HepG2 (cell line): ENCODE results near the gene EMC8. TPM values are rescaled to one million over a fixed set of nuclear protein-coding genes. Genes with fewer than 3 reads are reported as not detected.

ENCODE experiments used
- AGO2 ChIP-seq: fragments of 200-400 bp; formaldehyde crosslinking; optimal IDR thresholded peaks from 2 replicates; pipeline ENCODE3; 2017; ENCODE audit warnings: mild to moderate bottlenecking, low read depth, low read length, moderate library complexity
- CC2D1A ChIP-seq: sonication (generic); formaldehyde crosslinking; IDR thresholded peaks from 2 replicates; pipeline ENCODE4 v1.8.1; 2023; ENCODE audit warnings: mild to moderate bottlenecking, missing genetic modification reagents
- DR1 ChIP-seq: sonication (generic); formaldehyde crosslinking; IDR thresholded peaks from 2 replicates; pipeline ENCODE4 v1.8.0; 2021; ENCODE audit warnings: mild to moderate bottlenecking, missing genetic modification reagents, inconsistent platforms
- FUBP1 ChIP-seq: sonication (generic); formaldehyde crosslinking; IDR thresholded peaks from 2 replicates; pipeline ENCODE4 v1.5.1; 2020; ENCODE audit warnings: missing genetic modification reagents, mild to moderate bottlenecking, borderline replicate concordance
- GLI4 ChIP-seq: sonication (generic); formaldehyde crosslinking; IDR thresholded peaks from 2 replicates; pipeline ENCODE4 v1.5.1; 2020; ENCODE audit warnings: missing genetic modification reagents, mild to moderate bottlenecking, moderate library complexity, borderline replicate concordance
- HBP1 ChIP-seq: IDR thresholded peaks from 2 replicates; pipeline ENCODE4 v1.6.1; 2016; ENCODE audit warnings: low read depth, control low read depth
- KAT7 ChIP-seq: IDR thresholded peaks from 2 replicates; pipeline ENCODE4 v1.6.1; 2018; ENCODE audit warnings: borderline replicate concordance, missing compliant biosample characterization
- KLF11 ChIP-seq: IDR thresholded peaks from 2 replicates; pipeline ENCODE4 v1.6.1; 2016; ENCODE audit warnings: missing compliant biosample characterization
- MBD4 ChIP-seq: IDR thresholded peaks from 2 replicates; pipeline ENCODE4 v1.6.1; 2012; ENCODE audit warnings: low read length, inconsistent platforms, borderline replicate concordance
- NFYB ChIP-seq: sonication (generic); formaldehyde crosslinking; IDR thresholded peaks from 2 replicates; pipeline ENCODE4 v1.4.0; 2020; ENCODE audit warnings: missing genetic modification reagents
- NR1H2 ChIP-seq: sonication (generic); formaldehyde crosslinking; IDR thresholded peaks from 2 replicates; pipeline ENCODE4 v1.8.1; 2022; ENCODE audit warnings: low read depth, missing genetic modification reagents, borderline replicate concordance
- PAX8 ChIP-seq: sonication (generic); formaldehyde crosslinking; IDR thresholded peaks from 2 replicates; pipeline ENCODE4 v1.8.0; 2022; ENCODE audit warnings: mild to moderate bottlenecking, missing genetic modification reagents, borderline replicate concordance
- RXRA ChIP-seq: sonication (generic); formaldehyde crosslinking; IDR thresholded peaks from 2 replicates; pipeline ENCODE4 v1.5.1; 2020; ENCODE audit warnings: missing genetic modification reagents
- TBP ChIP-seq: sonication (generic); formaldehyde crosslinking; IDR thresholded peaks from 2 replicates; pipeline ENCODE4 v1.5.0; 2020; ENCODE audit warnings: missing genetic modification reagents
- TP53 ChIP-seq: sonication (generic); formaldehyde crosslinking; conservative IDR thresholded peaks from 2 replicates; pipeline ENCODE4 v1.4.0; 2020; ENCODE audit warnings: missing genetic modification reagents
- ZNF230 ChIP-seq: sonication (generic); formaldehyde crosslinking; IDR thresholded peaks from 2 replicates; pipeline ENCODE4 v1.4.0; 2020; ENCODE audit warnings: mild to moderate bottlenecking, missing genetic modification reagents
- ZNF256 ChIP-seq: sonication (generic); formaldehyde crosslinking; conservative IDR thresholded peaks from 2 replicates; pipeline ENCODE4 v1.4.0; 2020; ENCODE audit warnings: missing genetic modification reagents
- ZNF34 ChIP-seq: sonication (generic); formaldehyde crosslinking; IDR thresholded peaks from 2 replicates; pipeline ENCODE4 v1.4.0; 2020; ENCODE audit warnings: mild to moderate bottlenecking, missing genetic modification reagents, borderline replicate concordance
- ZNF549 ChIP-seq: sonication (generic); formaldehyde crosslinking; IDR thresholded peaks from 2 replicates; pipeline ENCODE4 v1.5.0; 2020; ENCODE audit warnings: missing genetic modification reagents
- ZNF569 ChIP-seq: sonication (generic); formaldehyde crosslinking; IDR thresholded peaks from 2 replicates; pipeline ENCODE4 v1.5.0; 2020; ENCODE audit warnings: mild to moderate bottlenecking, missing genetic modification reagents, moderate library complexity, borderline replicate concordance
- ZNF570 ChIP-seq: sonication (generic); formaldehyde crosslinking; IDR thresholded peaks from 2 replicates; pipeline ENCODE4 v1.4.0; 2020; ENCODE audit warnings: mild to moderate bottlenecking, missing genetic modification reagents, borderline replicate concordance
- ZNF709 ChIP-seq: sonication (generic); formaldehyde crosslinking; IDR thresholded peaks from 2 replicates; pipeline ENCODE4 v1.5.0; 2020; ENCODE audit warnings: mild to moderate bottlenecking, missing genetic modification reagents
- ZNF777 ChIP-seq: sonication (generic); formaldehyde crosslinking; IDR thresholded peaks from 2 replicates; pipeline ENCODE4 v1.4.0; 2020; ENCODE audit warnings: missing genetic modification reagents
- ZNF780A ChIP-seq: sonication (generic); formaldehyde crosslinking; IDR thresholded peaks from 2 replicates; pipeline ENCODE4 v1.8.0; 2022; ENCODE audit warnings: mild to moderate bottlenecking, missing genetic modification reagents, moderate library complexity
- polyA plus RNA-seq, 8 experiments: library from polyadenylated mRNA; depleted of rRNA in 3 of 8; stranded (reverse) in 7 of 8; unstranded in 1 of 8; fragments of >200 nt; fragmentation: Illumina TruSeq in 4 of 8; extraction: Trizol in 4 of 8; gene quantifications; 2 replicates each; pipeline versions ENCODE4 v1.2.1 to v1.2.3, GENCODE V29; 2011 to 2016; ENCODE audit warnings: low read depth in 4 of 8, missing spikeins in 1 of 8, mixed read lengths in 1 of 8; ENCODE audit not compliant: insufficient read depth in 1 of 8
- total RNA-seq, 5 experiments: library from RNA; depleted of rRNA; stranded (reverse); fragments of >200 nt; fragmentation: Illumina TruSeq; extraction: Trizol; gene quantifications; 2 replicates each; pipeline ENCODE4 v1.2.3, GENCODE V29; 2016; ENCODE audit warnings: low read depth in 1 of 5
- TF ChIP-seq, protein P1 (sequence below): IDR thresholded peaks from 2 replicates; pipeline ENCODE4 v1.4.0; 2020; ENCODE audit warnings: mild to moderate bottlenecking, missing genetic modification reagents

EMC8 gene
- total and polyA plus RNA-seq, 2 of the 13 experiments (the other 11 are each of a cell fraction or from before 2014, with no cell fraction given) = 55.0 to 76.0 TPM

DNA sequence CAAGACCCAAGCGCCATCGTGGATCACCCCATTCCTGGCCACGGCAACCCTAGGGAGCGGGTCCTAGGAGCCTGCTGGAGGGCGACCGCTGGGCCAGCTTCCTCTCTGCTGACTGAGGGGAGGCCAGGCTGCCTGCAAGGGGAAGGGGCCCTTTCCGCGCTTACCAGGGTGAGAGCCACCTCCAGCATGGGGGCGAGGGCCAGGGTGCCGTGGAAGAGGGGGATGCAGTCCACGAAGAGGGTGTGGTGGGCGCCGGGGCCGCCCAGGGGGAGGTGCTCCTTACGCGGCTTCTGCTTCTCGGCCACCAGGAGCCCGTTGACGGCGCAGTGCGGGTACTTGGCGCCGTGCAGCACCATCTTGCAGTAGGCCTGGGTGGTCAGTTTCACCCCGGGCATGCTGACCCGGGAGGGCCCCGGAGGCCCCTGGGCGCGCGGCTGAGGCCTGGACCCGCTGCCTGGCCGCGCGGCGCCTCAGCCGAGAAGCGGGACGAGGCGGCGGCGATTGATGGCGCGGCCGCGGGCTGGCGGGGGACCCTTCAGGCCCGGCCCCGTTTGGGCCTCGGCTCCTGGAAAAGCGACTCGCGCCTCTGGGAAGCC lies 345 bp downstream of the EMC8 start (continued):
- TF ChIP-seq FUBP1 (CRISPR knock-in tag) (no peak), PAX8 (CRISPR knock-in tag) (peak; percentile 91; the same call in 1 of the 2 replicates), TP53 (CRISPR knock-in tag) (no peak), MBD4 (no peak), NFYB (CRISPR knock-in tag) (no peak), ZNF780A (CRISPR knock-in tag) (no peak), TBP (CRISPR knock-in tag) (no peak), NR1H2 (CRISPR knock-in tag) (0 out of 2 replicates have a peak, but pooled peaks have one; percentile 11), KAT7 (CRISPR knock-in tag) (no peak), ZNF34 (0 out of 2 replicates have a peak, but pooled peaks have one; percentile 87), ZNF709 (no peak), KLF11 (CRISPR knock-in tag) (no peak), GLI4 (CRISPR knock-in tag) (no peak), AGO2 (peak; percentile 77), HBP1 (no peak), DR1 (CRISPR knock-in tag) (no peak), ZNF570 (CRISPR knock-in tag) (no peak), ZNF256 (CRISPR knock-in tag) (no peak; the same call in 1 of the 2 replicates), ZNF549 (CRISPR knock-in tag) (0 out of 2 replicates have a peak, but pooled peaks have one; percentile 23), ZNF230 (no peak), CC2D1A (CRISPR knock-in tag) (no peak), ZNF777 (CRISPR knock-in tag) (0 out of 2 replicates have a peak, but pooled peaks have one; percentile 5), RXRA (CRISPR knock-in tag) (no peak), ZNF569 (no peak)
- TF ChIP-seq, protein P1, sequence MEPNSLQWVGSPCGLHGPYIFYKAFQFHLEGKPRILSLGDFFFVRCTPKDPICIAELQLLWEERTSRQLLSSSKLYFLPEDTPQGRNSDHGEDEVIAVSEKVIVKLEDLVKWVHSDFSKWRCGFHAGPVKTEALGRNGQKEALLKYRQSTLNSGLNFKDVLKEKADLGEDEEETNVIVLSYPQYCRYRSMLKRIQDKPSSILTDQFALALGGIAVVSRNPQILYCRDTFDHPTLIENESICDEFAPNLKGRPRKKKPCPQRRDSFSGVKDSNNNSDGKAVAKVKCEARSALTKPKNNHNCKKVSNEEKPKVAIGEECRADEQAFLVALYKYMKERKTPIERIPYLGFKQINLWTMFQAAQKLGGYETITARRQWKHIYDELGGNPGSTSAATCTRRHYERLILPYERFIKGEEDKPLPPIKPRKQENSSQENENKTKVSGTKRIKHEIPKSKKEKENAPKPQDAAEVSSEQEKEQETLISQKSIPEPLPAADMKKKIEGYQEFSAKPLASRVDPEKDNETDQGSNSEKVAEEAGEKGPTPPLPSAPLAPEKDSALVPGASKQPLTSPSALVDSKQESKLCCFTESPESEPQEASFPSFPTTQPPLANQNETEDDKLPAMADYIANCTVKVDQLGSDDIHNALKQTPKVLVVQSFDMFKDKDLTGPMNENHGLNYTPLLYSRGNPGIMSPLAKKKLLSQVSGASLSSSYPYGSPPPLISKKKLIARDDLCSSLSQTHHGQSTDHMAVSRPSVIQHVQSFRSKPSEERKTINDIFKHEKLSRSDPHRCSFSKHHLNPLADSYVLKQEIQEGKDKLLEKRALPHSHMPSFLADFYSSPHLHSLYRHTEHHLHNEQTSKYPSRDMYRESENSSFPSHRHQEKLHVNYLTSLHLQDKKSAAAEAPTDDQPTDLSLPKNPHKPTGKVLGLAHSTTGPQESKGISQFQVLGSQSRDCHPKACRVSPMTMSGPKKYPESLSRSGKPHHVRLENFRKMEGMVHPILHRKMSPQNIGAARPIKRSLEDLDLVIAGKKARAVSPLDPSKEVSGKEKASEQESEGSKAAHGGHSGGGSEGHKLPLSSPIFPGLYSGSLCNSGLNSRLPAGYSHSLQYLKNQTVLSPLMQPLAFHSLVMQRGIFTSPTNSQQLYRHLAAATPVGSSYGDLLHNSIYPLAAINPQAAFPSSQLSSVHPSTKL = no peak
